ENCODE data around the gene NRSN2. TPM values are rescaled to one million over a fixed set of nuclear protein-coding genes. Genes with fewer than 3 reads are reported as not detected.
"Not testable (repeated sequence)": the region's sequence is repeated elsewhere in the genome, so short reads cannot be mapped to it uniquely, and the experiment has no call there.

NRSN2 gene
- total and polyA plus RNA-seq, 7 experiments from 2014 or later, result 0.24 to 2.1 (median 1.3) TPM

GRCh38 chr20:381581-382290, 34.8 kb downstream of the NRSN2 start:
- Mint-ChIP-seq H3K4me1 (peaks cover 4 to 34% (median 13%) of the 10 kb centered on the region in 7 donors), H3K9me3 (no peaks in the 10 kb centered on the region), H3K27ac (peak overlapping the region; percentile 55 to 86 (median 78)), H3K4me3 (peak overlapping the region; percentile 66 to 91 (median 84)), H3K36me3 (peaks cover 0 to 9% (median 0%) of the 10 kb centered on the region in 5 donors), H3K27me3 (peaks cover 0 to 3% (median 0%) of the 10 kb centered on the region in 5 donors)
- H3K4me3 ChIP-seq (ENCODE audit: low read length), result peak overlapping the region; percentile 64
- no peaks in the 10 kb centered on the region for H3K9me3 ChIP-seq (ENCODE audit: control insufficient read depth in 2 of 3, low read length in 3 of 3)
- ChIA-PET POLR2A (interaction anchor here (1.0 to 2.1 kb wide), 4 partner anchors 15 to 53 kb away, joined by 3 to 6 read pairs (median 4); no protein-coding TSS in a partner anchor), CTCF (interaction anchor here (1.2 kb wide), 1 partner anchor 29 kb away, joined by 3 read pairs; no protein-coding TSS in a partner anchor)
- no peaks in the 10 kb centered on the region for H3K27me3 ChIP-seq (ENCODE audit: control insufficient read depth in 2 of 2, insufficient read depth in 2 of 2, low read length in 2 of 2)
- H3K27ac ChIP-seq (ENCODE audit: low read depth, low read length), result peak overlapping the region; percentile 73
- intact Hi-C loops (cut with micrococcal nuclease), result loop anchor here (1.0 to 2.0 kb wide), 9 partner anchors 15 to 737 kb away; partner anchors contain the start of genes TBC1D20 (in 2 of the 2), PSMF1 (in 1 of the 2) and RBCK1 (in 1 of the 2)
- no peaks in the 10 kb centered on the region for H3K4me1 ChIP-seq (ENCODE audit: control insufficient read depth in 2 of 2, insufficient read depth in 2 of 2, low read length in 2 of 2)
- peaks cover 0 to 3% (median 0%) of the 10 kb centered on the region in 3 experiments for H3K36me3 ChIP-seq (ENCODE audit: control insufficient read depth in 2 of 3, insufficient read depth in 3 of 3, low read length in 3 of 3)
- peak; percentile 81 for ATAC-seq
- peak; percentile 41 to 75 (median 64) for DNase-seq

- ATAC-seq (peak; percentile 17), DNase-seq (no peak)
- no peaks in the 10 kb centered on the region for H3K4me1 ChIP-seq (ENCODE audit: control insufficient read depth in 2 of 2, insufficient read depth in 2 of 2, low read length in 2 of 2)
- POLR2A ChIA-PET, result interaction anchor here (1.0 to 1.3 kb wide), 4 partner anchors 16 to 54 kb away, joined by 3 to 6 read pairs (median 4); no protein-coding TSS in a partner anchor
- Mint-ChIP-seq H3K27me3 (peaks cover 0 to 2% (median 0%) of the 10 kb centered on the region in 5 donors), H3K9me3 (no peaks in the 10 kb centered on the region), H3K4me3 (peak overlapping the region; percentile 66 to 91 (median 84)), H3K36me3 (peaks cover 0 to 13% (median 0%) of the 10 kb centered on the region in 5 donors), H3K4me1 (peaks cover 4 to 34% (median 13%) of the 10 kb centered on the region in 7 donors), H3K27ac (peak overlapping the region; percentile 51 to 86 (median 74))
- peaks cover 0 to 3% (median 2%) of the 10 kb centered on the region in 3 experiments for H3K36me3 ChIP-seq (ENCODE audit: control insufficient read depth in 2 of 3, insufficient read depth in 3 of 3, low read length in 3 of 3)
- no peaks in the 10 kb centered on the region for H3K27me3 ChIP-seq (ENCODE audit: control insufficient read depth in 2 of 2, insufficient read depth in 2 of 2, low read length in 2 of 2)
- no peaks in the 10 kb centered on the region for H3K9me3 ChIP-seq (ENCODE audit: control insufficient read depth in 2 of 3, low read length in 3 of 3)
- peak overlapping the region; percentile 40 for H3K4me3 ChIP-seq (ENCODE audit: low read length)
- CTCF ChIA-PET, result interaction anchor here (1.2 kb wide), 1 partner anchor 30 kb away, joined by 3 read pairs; no protein-coding TSS in a partner anchor
- peak overlapping the region; percentile 32 for H3K27ac ChIP-seq (ENCODE audit: low read depth, low read length)
- intact Hi-C loops (cut with micrococcal nuclease), result loop anchor here (1.0 kb wide), 2 partner anchors 25 to 26 kb away; partner anchors contain the start of gene RBCK1 (in 1 of the 2)
Observed at GRCh38 chr20:382291-383115, 35.6 kb downstream of the NRSN2 start.

GRCh38 chr20:383889-384288, 37.0 kb downstream of the NRSN2 start:
- Histone ChIP-seq H3K4me1 (ENCODE audit: control insufficient read depth in 2 of 2, insufficient read depth in 2 of 2, low read length in 2 of 2) (no peaks in the 10 kb centered on the region), H3K9me3 (ENCODE audit: control insufficient read depth in 2 of 3, low read length in 3 of 3) (no peaks in the 10 kb centered on the region), H3K27me3 (ENCODE audit: control insufficient read depth in 2 of 2, insufficient read depth in 2 of 2, low read length in 2 of 2) (no peaks in the 10 kb centered on the region), H3K27ac (ENCODE audit: low read depth, low read length) (no peak overlapping the region), H3K4me3 (ENCODE audit: low read length) (no peak overlapping the region), H3K36me3 (ENCODE audit: control insufficient read depth in 2 of 3, insufficient read depth in 3 of 3, low read length in 3 of 3) (peaks cover 0 to 16% (median 15%) of the 10 kb centered on the region in 3 experiments)
- POLR2A ChIA-PET, result no interaction called here
- Mint-ChIP-seq H3K36me3 (peaks cover 0 to 20% (median 8%) of the 10 kb centered on the region in 5 donors), H3K27ac (peak overlapping the region in 7 of 9 donors; percentile 10 to 78 (median 65)), H3K9me3 (peaks cover 0 to 1% (median 0%) of the 10 kb centered on the region in 11 donors), H3K4me3 (peak overlapping the region in 5 of 10 donors; percentile 15 to 79 (median 52)), H3K4me1 (peaks cover 6 to 38% (median 13%) of the 10 kb centered on the region in 7 donors), H3K27me3 (no peaks in the 10 kb centered on the region)
- CTCF ChIA-PET, result interaction anchor here (0.6 kb wide), 1 partner anchor 63 kb away, joined by 4 read pairs; no protein-coding TSS in a partner anchor
- intact Hi-C loops (cut with micrococcal nuclease), result no loop called here
- DNase-seq (no peak), ATAC-seq (no peak)

GRCh38 chr20:384723-385122, 37.8 kb downstream of the NRSN2 start:
- Mint-ChIP-seq H3K9me3 (peaks cover 0 to 1% (median 0%) of the 10 kb centered on the region in 11 donors), H3K4me1 (peaks cover 6 to 40% (median 13%) of the 10 kb centered on the region in 7 donors), H3K27ac (peak overlapping the region in 7 of 9 donors; percentile 10 to 78 (median 43)), H3K27me3 (no peaks in the 10 kb centered on the region), H3K4me3 (no peak overlapping the region), H3K36me3 (peaks cover 0 to 24% (median 11%) of the 10 kb centered on the region in 5 donors)
- intact Hi-C loops (cut with micrococcal nuclease), result no loop called here
- peaks cover 0 to 25% (median 22%) of the 10 kb centered on the region in 3 experiments for H3K36me3 ChIP-seq (ENCODE audit: control insufficient read depth in 2 of 3, insufficient read depth in 3 of 3, low read length in 3 of 3)
- H3K4me3 ChIP-seq (ENCODE audit: low read length), result no peak overlapping the region
- CTCF ChIA-PET, result no interaction called here
- no peaks in the 10 kb centered on the region for H3K9me3 ChIP-seq (ENCODE audit: control insufficient read depth in 2 of 3, low read length in 3 of 3)
- ATAC-seq, result no peak
- H3K4me1 ChIP-seq (ENCODE audit: control insufficient read depth in 2 of 2, insufficient read depth in 2 of 2, low read length in 2 of 2), result no peaks in the 10 kb centered on the region
- POLR2A ChIA-PET, result interaction anchor here (0.6 kb wide), 1 partner anchor 98 kb away, joined by 3 read pairs; no protein-coding TSS in a partner anchor
- DNase-seq, result no peak
- H3K27ac ChIP-seq (ENCODE audit: low read depth, low read length), result no peak overlapping the region
- no peaks in the 10 kb centered on the region for H3K27me3 ChIP-seq (ENCODE audit: control insufficient read depth in 2 of 2, insufficient read depth in 2 of 2, low read length in 2 of 2)

GRCh38 chr20:385448-385847, 38.5 kb downstream of the NRSN2 start:
- no peaks in the 10 kb centered on the region for H3K27me3 Mint-ChIP-seq
- Histone ChIP-seq H3K27me3 (ENCODE audit: control insufficient read depth in 2 of 2, insufficient read depth in 2 of 2, low read length in 2 of 2) (no peaks in the 10 kb centered on the region), H3K4me1 (ENCODE audit: control insufficient read depth in 2 of 2, insufficient read depth in 2 of 2, low read length in 2 of 2) (no peaks in the 10 kb centered on the region), H3K9me3 (ENCODE audit: control insufficient read depth in 2 of 3, low read length in 3 of 3) (no peaks in the 10 kb centered on the region), H3K4me3 (ENCODE audit: low read length) (no peak overlapping the region), H3K27ac (ENCODE audit: low read depth, low read length) (no peak overlapping the region), H3K36me3 (ENCODE audit: control insufficient read depth in 2 of 3, insufficient read depth in 3 of 3, low read length in 3 of 3) (peaks cover 0 to 31% (median 23%) of the 10 kb centered on the region in 3 experiments)
- ChIA-PET POLR2A (interaction anchor here (0.6 kb wide), 1 partner anchor 97 kb away, joined by 3 read pairs; no protein-coding TSS in a partner anchor), CTCF (no interaction called here)
- H3K4me3 Mint-ChIP-seq, result peak overlapping the region in 1 of 10 donors; percentile 25
- DNase-seq (no peak), ATAC-seq (no peak)
- H3K4me1 Mint-ChIP-seq, result peaks cover 6 to 40% (median 13%) of the 10 kb centered on the region in 7 donors
- peaks cover 0 to 1% (median 0%) of the 10 kb centered on the region in 11 donors for H3K9me3 Mint-ChIP-seq
- intact Hi-C loops (cut with micrococcal nuclease), result no loop called here
- no peak overlapping the region for H3K27ac Mint-ChIP-seq
- H3K36me3 Mint-ChIP-seq, result peaks cover 0 to 28% (median 11%) of the 10 kb centered on the region in 5 donors

GRCh38 chr20:386634-387033, 39.7 kb downstream of the NRSN2 start:
- H3K27ac Mint-ChIP-seq; intact Hi-C loops (cut with micrococcal nuclease): not testable (repeated sequence)

More at GRCh38 chr20:386634-387033, 39.7 kb downstream of the NRSN2 start:
- H3K36me3 Mint-ChIP-seq, result peaks cover 4 to 34% (median 11%) of the 10 kb centered on the region in 5 donors
- DNase-seq; H3K27me3 ChIP-seq (ENCODE audit: control insufficient read depth in 2 of 2, insufficient read depth in 2 of 2, low read length in 2 of 2); H3K4me1 ChIP-seq (ENCODE audit: control insufficient read depth in 2 of 2, insufficient read depth in 2 of 2, low read length in 2 of 2); POLR2A ChIA-PET; H3K27ac ChIP-seq (ENCODE audit: low read depth, low read length); H3K9me3 Mint-ChIP-seq; H3K4me3 Mint-ChIP-seq; H3K27me3 Mint-ChIP-seq; ATAC-seq; H3K9me3 ChIP-seq (ENCODE audit: control insufficient read depth in 2 of 3, low read length in 3 of 3); H3K4me3 ChIP-seq (ENCODE audit: low read length): not testable (repeated sequence)
- H3K36me3 ChIP-seq (ENCODE audit: control insufficient read depth in 2 of 3, insufficient read depth in 3 of 3, low read length in 3 of 3), result peaks cover 0 to 39% (median 23%) of the 10 kb centered on the region in 3 experiments
- peaks cover 6 to 40% (median 13%) of the 10 kb centered on the region in 7 donors for H3K4me1 Mint-ChIP-seq
- CTCF ChIA-PET, result interaction anchor here (0.6 kb wide), 1 partner anchor 22 kb away, joined by 3 read pairs; no protein-coding TSS in a partner anchor

Measured in naive thymus-derived CD4-positive, alpha-beta T cell (primary cell).